ENCODE measurements around the gene PDS5A. TPM values are rescaled to one million over a fixed set of nuclear protein-coding genes. Genes with fewer than 3 reads are reported as not detected.
"Not testable (repeated sequence)": the region's sequence is repeated elsewhere in the genome, so short reads cannot be mapped to it uniquely, and the experiment has no call there.

PDS5A gene, protein sequence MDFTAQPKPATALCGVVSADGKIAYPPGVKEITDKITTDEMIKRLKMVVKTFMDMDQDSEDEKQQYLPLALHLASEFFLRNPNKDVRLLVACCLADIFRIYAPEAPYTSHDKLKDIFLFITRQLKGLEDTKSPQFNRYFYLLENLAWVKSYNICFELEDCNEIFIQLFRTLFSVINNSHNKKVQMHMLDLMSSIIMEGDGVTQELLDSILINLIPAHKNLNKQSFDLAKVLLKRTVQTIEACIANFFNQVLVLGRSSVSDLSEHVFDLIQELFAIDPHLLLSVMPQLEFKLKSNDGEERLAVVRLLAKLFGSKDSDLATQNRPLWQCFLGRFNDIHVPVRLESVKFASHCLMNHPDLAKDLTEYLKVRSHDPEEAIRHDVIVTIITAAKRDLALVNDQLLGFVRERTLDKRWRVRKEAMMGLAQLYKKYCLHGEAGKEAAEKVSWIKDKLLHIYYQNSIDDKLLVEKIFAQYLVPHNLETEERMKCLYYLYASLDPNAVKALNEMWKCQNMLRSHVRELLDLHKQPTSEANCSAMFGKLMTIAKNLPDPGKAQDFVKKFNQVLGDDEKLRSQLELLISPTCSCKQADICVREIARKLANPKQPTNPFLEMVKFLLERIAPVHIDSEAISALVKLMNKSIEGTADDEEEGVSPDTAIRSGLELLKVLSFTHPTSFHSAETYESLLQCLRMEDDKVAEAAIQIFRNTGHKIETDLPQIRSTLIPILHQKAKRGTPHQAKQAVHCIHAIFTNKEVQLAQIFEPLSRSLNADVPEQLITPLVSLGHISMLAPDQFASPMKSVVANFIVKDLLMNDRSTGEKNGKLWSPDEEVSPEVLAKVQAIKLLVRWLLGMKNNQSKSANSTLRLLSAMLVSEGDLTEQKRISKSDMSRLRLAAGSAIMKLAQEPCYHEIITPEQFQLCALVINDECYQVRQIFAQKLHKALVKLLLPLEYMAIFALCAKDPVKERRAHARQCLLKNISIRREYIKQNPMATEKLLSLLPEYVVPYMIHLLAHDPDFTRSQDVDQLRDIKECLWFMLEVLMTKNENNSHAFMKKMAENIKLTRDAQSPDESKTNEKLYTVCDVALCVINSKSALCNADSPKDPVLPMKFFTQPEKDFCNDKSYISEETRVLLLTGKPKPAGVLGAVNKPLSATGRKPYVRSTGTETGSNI (N-terminal part only)
- 34.7 TPM for polyA plus RNA-seq (2013, experiment 1 of 2)
- polyA plus RNA-seq (2013, experiment 2 of 2), result 34.2 TPM

DNA sequence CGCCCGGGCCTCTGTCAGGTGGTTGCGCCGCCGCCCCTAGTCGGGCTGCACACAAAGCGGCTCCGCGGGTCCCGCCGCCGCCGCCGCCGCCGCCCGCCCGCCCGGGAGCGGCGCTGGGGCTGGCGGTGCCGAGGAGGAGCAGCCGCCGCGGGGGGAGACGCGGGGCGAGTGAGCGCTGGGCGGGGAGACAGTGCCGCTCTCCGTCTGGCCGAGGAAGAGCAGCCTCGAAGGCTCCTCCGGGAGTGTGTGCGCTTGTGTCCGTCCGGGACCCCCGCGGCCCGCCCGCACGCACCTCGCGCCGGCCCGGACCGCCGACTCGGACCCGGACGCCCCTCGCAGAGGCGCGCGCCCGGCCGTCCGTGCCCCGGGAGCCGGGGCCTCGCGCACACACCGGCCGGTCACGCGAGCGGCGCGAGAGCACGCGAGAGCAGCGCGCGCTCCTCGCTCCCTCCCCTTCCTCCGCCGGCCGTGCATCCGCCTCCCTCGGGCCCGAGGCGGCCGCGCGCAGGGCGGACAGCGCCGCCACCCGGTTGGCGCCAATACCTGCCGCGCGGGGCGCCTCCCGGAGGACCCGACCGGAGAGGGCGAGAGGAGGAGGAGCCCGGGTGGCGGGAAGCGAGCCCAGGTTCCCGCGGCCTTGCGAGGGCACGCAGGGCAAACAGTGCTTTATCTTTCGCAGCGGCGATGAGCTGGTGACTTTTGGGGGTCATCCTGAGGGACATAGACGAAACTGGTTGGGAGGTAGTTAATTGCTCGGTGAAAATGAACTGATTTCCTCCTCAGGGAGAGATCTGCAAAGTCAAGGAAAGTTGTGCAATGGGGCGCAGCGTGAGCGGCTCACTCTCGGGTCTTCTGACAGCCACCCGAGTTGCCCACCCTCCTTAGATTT, at the start of gene PDS5A:
TSS of gene PDS5A (minus strand) at position 423 of the 889 bp plus-strand sequence. CDS start 1,334 bp downstream, outside the sequence.
- Histone ChIP-seq H3K23ac (ENCODE audit: low read length) (no peak within 1 kb of the TSS), H3K4me3 (ENCODE audit: low read length) (peak within 1 kb of the TSS; percentile 91), H3K36me3 (ENCODE audit: control insufficient read depth, insufficient read depth, low read length) (peaks cover 9% of the 10 kb centered on the region), H4K8ac (ENCODE audit: low read depth, low read length) (peak within 1 kb of the TSS; percentile 91), H3K4ac (ENCODE audit: low read depth, low read length) (peak within 1 kb of the TSS; percentile 91), H3K18ac (ENCODE audit: low read length) (peak within 1 kb of the TSS; percentile 99), H3K4me2 (ENCODE audit: low read length) (peak within 1 kb of the TSS; percentile 79), H2BK120ac (ENCODE audit: low read depth, low read length) (peak within 1 kb of the TSS; percentile 77), H2BK5ac (ENCODE audit: low read length) (peak within 1 kb of the TSS; percentile 91), H4K5ac (ENCODE audit: low read length) (peak within 1 kb of the TSS; percentile 47), H3K79me1 (ENCODE audit: low read length) (peaks cover 9% of the 10 kb centered on the region), H2BK15ac (replicated peaks; ENCODE audit: low read depth) (no peak within 1 kb of the TSS), H3K56ac (ENCODE audit: low read length) (peak within 1 kb of the TSS; percentile 98), H3K27me3 (ENCODE audit: insufficient read depth, low read length, poor library complexity) (no peaks in the 10 kb centered on the region), H3K9ac (ENCODE audit: low read length) (peak within 1 kb of the TSS; percentile 98), H3K27ac (ENCODE audit: low read depth, low read length) (peak within 1 kb of the TSS; percentile 98), H2AK5ac (ENCODE audit: low read length) (no peak within 1 kb of the TSS), H3K4me1 (ENCODE audit: control insufficient read depth, low read depth, low read length) (peaks cover 1% of the 10 kb centered on the region), H3K79me2 (ENCODE audit: control insufficient read depth, insufficient read depth, low read length) (peaks cover 32% of the 10 kb centered on the region)
- no CpG with 5 or more reads among the region's 117 CpGs for WGBS (ENCODE audit: extremely low coverage, insufficient coverage, low lambda C conversion rate)
- DNase-seq, result peak; percentile 96

DNA sequence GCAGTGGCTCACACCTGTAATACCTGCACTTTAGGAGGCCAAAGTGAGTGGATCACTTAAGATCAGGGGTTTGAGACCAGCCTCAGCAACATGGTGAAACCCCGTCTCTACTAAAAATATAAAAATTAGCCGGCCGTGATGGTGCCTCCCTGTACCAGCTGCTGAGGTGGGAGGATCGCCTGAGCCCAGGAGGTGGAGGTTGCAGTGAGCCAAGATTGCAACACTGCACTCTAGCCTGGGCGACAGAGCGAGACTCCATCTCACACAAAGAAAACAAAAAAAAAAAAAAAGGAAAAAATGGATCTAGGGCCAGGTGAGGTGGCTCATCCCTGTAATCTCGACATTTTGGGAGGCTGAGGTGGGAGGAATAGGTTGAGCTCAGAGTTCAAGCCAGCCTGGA, 46.3 kb upstream of the PDS5A start:
- not testable (repeated sequence) for H3K18ac ChIP-seq (ENCODE audit: low read length); DNase-seq

GRCh38 chr4:40021116-40021515, 43.4 kb upstream of the PDS5A start:
- no CpG with 5 or more reads among the region's 7 CpGs for WGBS (ENCODE audit: extremely low coverage, insufficient coverage, low lambda C conversion rate)
- H3K9ac ChIP-seq (ENCODE audit: low read length); H4K8ac ChIP-seq (ENCODE audit: low read depth, low read length); H3K27ac ChIP-seq (ENCODE audit: low read depth, low read length); H2BK15ac ChIP-seq (replicated peaks; ENCODE audit: low read depth); H3K23ac ChIP-seq (ENCODE audit: low read length); H3K4me1 ChIP-seq (ENCODE audit: control insufficient read depth, low read depth, low read length); H3K79me2 ChIP-seq (ENCODE audit: control insufficient read depth, insufficient read depth, low read length); H3K4ac ChIP-seq (ENCODE audit: low read depth, low read length); H2AK5ac ChIP-seq (ENCODE audit: low read length); H3K4me3 ChIP-seq (ENCODE audit: low read length); H3K4me2 ChIP-seq (ENCODE audit: low read length); H4K5ac ChIP-seq (ENCODE audit: low read length); H3K79me1 ChIP-seq (ENCODE audit: low read length); DNase-seq; H3K18ac ChIP-seq (ENCODE audit: low read length); H2BK5ac ChIP-seq (ENCODE audit: low read length); H3K36me3 ChIP-seq (ENCODE audit: control insufficient read depth, insufficient read depth, low read length); H3K27me3 ChIP-seq (ENCODE audit: insufficient read depth, low read length, poor library complexity); H3K56ac ChIP-seq (ENCODE audit: low read length); H2BK120ac ChIP-seq (ENCODE audit: low read depth, low read length): not testable (repeated sequence)

More for the DNA sequence above, 46.3 kb upstream of the PDS5A start:
- not testable (repeated sequence) for H2BK5ac ChIP-seq (ENCODE audit: low read length); H2BK120ac ChIP-seq (ENCODE audit: low read depth, low read length); H3K4me3 ChIP-seq (ENCODE audit: low read length); H3K23ac ChIP-seq (ENCODE audit: low read length); H3K4ac ChIP-seq (ENCODE audit: low read depth, low read length); H3K56ac ChIP-seq (ENCODE audit: low read length); H2BK15ac ChIP-seq (replicated peaks; ENCODE audit: low read depth); H3K79me1 ChIP-seq (ENCODE audit: low read length); H3K4me2 ChIP-seq (ENCODE audit: low read length); H3K9ac ChIP-seq (ENCODE audit: low read length); H3K79me2 ChIP-seq (ENCODE audit: control insufficient read depth, insufficient read depth, low read length); H3K27me3 ChIP-seq (ENCODE audit: insufficient read depth, low read length, poor library complexity); H4K8ac ChIP-seq (ENCODE audit: low read depth, low read length); H2AK5ac ChIP-seq (ENCODE audit: low read length); H4K5ac ChIP-seq (ENCODE audit: low read length); H3K36me3 ChIP-seq (ENCODE audit: control insufficient read depth, insufficient read depth, low read length); H3K27ac ChIP-seq (ENCODE audit: low read depth, low read length); H3K4me1 ChIP-seq (ENCODE audit: control insufficient read depth, low read depth, low read length)
- no CpG with 5 or more reads among the region's 7 CpGs for WGBS (ENCODE audit: extremely low coverage, insufficient coverage, low lambda C conversion rate)

DNA sequence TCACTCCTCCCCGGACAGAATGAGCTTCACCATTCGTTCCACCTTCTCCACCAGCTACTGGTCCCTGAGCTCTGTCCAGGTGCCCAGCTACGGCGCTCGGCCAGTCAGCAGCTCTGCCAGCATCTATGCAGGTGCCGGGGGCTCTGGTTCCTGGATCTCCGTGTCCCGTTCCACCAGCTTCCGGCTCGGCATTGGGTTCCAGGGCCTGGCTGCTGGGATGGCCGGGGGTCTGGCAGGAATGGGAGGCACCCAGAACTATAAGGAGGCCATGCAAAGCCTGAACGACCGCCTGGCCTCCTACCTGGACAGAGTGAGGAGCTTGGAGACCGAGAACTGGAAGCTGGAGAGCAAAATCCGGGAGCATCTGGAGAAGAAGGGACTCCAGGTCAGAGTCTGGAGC, 42.5 kb upstream of the PDS5A start:
- Histone ChIP-seq H3K27ac (ENCODE audit: low read depth, low read length) (no peak overlapping the region), H3K36me3 (ENCODE audit: control insufficient read depth, insufficient read depth, low read length) (no peaks in the 10 kb centered on the region), H3K4me2 (ENCODE audit: low read length) (no peak overlapping the region), H4K8ac (ENCODE audit: low read depth, low read length) (no peak overlapping the region), H3K4me1 (ENCODE audit: control insufficient read depth, low read depth, low read length) (no peaks in the 10 kb centered on the region), H3K27me3 (ENCODE audit: insufficient read depth, low read length, poor library complexity) (no peaks in the 10 kb centered on the region), H3K9ac (ENCODE audit: low read length) (no peak overlapping the region), H2AK5ac (ENCODE audit: low read length) (no peak overlapping the region), H3K79me1 (ENCODE audit: low read length) (no peaks in the 10 kb centered on the region), H3K4me3 (ENCODE audit: low read length) (no peak overlapping the region), H3K4ac (ENCODE audit: low read depth, low read length) (no peak overlapping the region), H3K56ac (ENCODE audit: low read length) (no peak overlapping the region), H3K79me2 (ENCODE audit: control insufficient read depth, insufficient read depth, low read length) (no peaks in the 10 kb centered on the region), H3K18ac (ENCODE audit: low read length) (no peak overlapping the region), H2BK5ac (ENCODE audit: low read length) (no peak overlapping the region), H3K23ac (ENCODE audit: low read length) (no peak overlapping the region), H2BK15ac (replicated peaks; ENCODE audit: low read depth) (no peak overlapping the region), H2BK120ac (ENCODE audit: low read depth, low read length) (no peak overlapping the region), H4K5ac (ENCODE audit: low read length) (no peak overlapping the region)
- WGBS (ENCODE audit: extremely low coverage, insufficient coverage, low lambda C conversion rate), result no CpG with 5 or more reads among the region's 15 CpGs
- DNase-seq, result no peak

- Histone ChIP-seq H3K27ac (ENCODE audit: low read depth, low read length) (no peak overlapping the region), H4K8ac (ENCODE audit: low read depth, low read length) (no peak overlapping the region), H2BK15ac (replicated peaks; ENCODE audit: low read depth) (no peak overlapping the region), H3K79me2 (ENCODE audit: control insufficient read depth, insufficient read depth, low read length) (no peaks in the 10 kb centered on the region), H3K27me3 (ENCODE audit: insufficient read depth, low read length, poor library complexity) (no peaks in the 10 kb centered on the region), H3K23ac (ENCODE audit: low read length) (no peak overlapping the region), H3K4ac (ENCODE audit: low read depth, low read length) (no peak overlapping the region), H2BK5ac (ENCODE audit: low read length) (no peak overlapping the region), H2BK120ac (ENCODE audit: low read depth, low read length) (no peak overlapping the region), H3K4me3 (ENCODE audit: low read length) (no peak overlapping the region), H3K79me1 (ENCODE audit: low read length) (no peaks in the 10 kb centered on the region), H3K4me1 (ENCODE audit: control insufficient read depth, low read depth, low read length) (no peaks in the 10 kb centered on the region), H2AK5ac (ENCODE audit: low read length) (no peak overlapping the region), H3K18ac (ENCODE audit: low read length) (no peak overlapping the region), H3K9ac (ENCODE audit: low read length) (no peak overlapping the region), H3K36me3 (ENCODE audit: control insufficient read depth, insufficient read depth, low read length) (no peaks in the 10 kb centered on the region), H4K5ac (ENCODE audit: low read length) (no peak overlapping the region), H3K56ac (ENCODE audit: low read length) (no peak overlapping the region), H3K4me2 (ENCODE audit: low read length) (no peak overlapping the region)
- no CpG with 5 or more reads among the region's 2 CpGs for WGBS (ENCODE audit: extremely low coverage, insufficient coverage, low lambda C conversion rate)
- DNase-seq, result no peak
Observed at GRCh38 chr4:40016007-40016406, 38.3 kb upstream of the PDS5A start.
